ENCODE data around the gene S100A2. TPM values are rescaled to one million over a fixed set of nuclear protein-coding genes. Genes with fewer than 3 reads are reported as not detected.

Gene S100A2
- total and polyA plus RNA-seq, 3 donors from 2014 or later: 1.9 to 9.6 (median 1.9) TPM

- Histone ChIP-seq H3K4me1 (peaks cover 15% of the 10 kb centered on the region), H3K27me3 (no peaks in the 10 kb centered on the region), H3K4me3 (no peak overlapping the region), H3K27ac (peak overlapping the region in 1 of 2 donors; percentile 96), H3K9me3 (no peaks in the 10 kb centered on the region), H3K36me3 (ENCODE audit: low read depth, missing control alignments) (no peaks in the 10 kb centered on the region)
- TF ChIP-seq CTCF (IDR thresholded peaks at IDR 0.05): no peak
- TF ChIP-seq POLR2A (IDR thresholded peaks at IDR 0.05): no peak
- 81% methylated on average over 9 of the region's 9 CpGs for WGBS, 2 donors
- intact Hi-C loops (cut with DNase I; ENCODE audit: low total_unique reads): no loop called here
- DNase-seq: no peak
Measured at GRCh38 chr1:153536671-153537375, 28.8 kb downstream of the S100A2 start.

- TF ChIP-seq POLR2A (IDR thresholded peaks at IDR 0.05) (peak; percentile 11), CTCF (IDR thresholded peaks at IDR 0.05) (no peak)
- Histone ChIP-seq H3K4me1 (peaks cover 15% of the 10 kb centered on the region), H3K27me3 (no peaks in the 10 kb centered on the region), H3K9me3 (no peaks in the 10 kb centered on the region), H3K4me3 (peak overlapping the region; percentile 70 to 79), H3K27ac (peak overlapping the region; percentile 95 to 96), H3K36me3 (ENCODE audit: low read depth, missing control alignments) (no peaks in the 10 kb centered on the region)
- DNase-seq: peak; percentile 72
- intact Hi-C loops (cut with DNase I; ENCODE audit: low total_unique reads): no loop called here
- WGBS, 2 donors: 1 to 3% methylated on average over 22 to 34 of the region's 38 CpGs
Measured at GRCh38 chr1:153536012-153536670, 29.5 kb downstream of the S100A2 start.

GRCh38 chr1:153535242-153536011, 30.2 kb downstream of the S100A2 start, which contains the start of gene S100A6:
Gene S100A6, minus strand, starts transcription at chr1:153535991. Its CDS starts 652 bp downstream, at chr1:153535339.
- peak; percentile 55 for DNase-seq
- peak within 1 kb of the TSS; percentile 70 to 79 for H3K4me3 ChIP-seq
- WGBS, 2 donors: 18 to 24% methylated on average over 11 to 18 of the region's 18 CpGs
- peak within 1 kb of the TSS; percentile 95 to 96 for H3K27ac ChIP-seq
- no peak for TF ChIP-seq CTCF (IDR thresholded peaks at IDR 0.05)
- no peak for TF ChIP-seq POLR2A (IDR thresholded peaks at IDR 0.05)
- intact Hi-C loops (cut with DNase I; ENCODE audit: low total_unique reads): no loop called here
- no peaks in the 10 kb centered on the region for H3K9me3 ChIP-seq
- H3K4me1 ChIP-seq: peaks cover 15% of the 10 kb centered on the region
- H3K27me3 ChIP-seq: no peaks in the 10 kb centered on the region
- H3K36me3 ChIP-seq (ENCODE audit: low read depth, missing control alignments): no peaks in the 10 kb centered on the region

- Histone ChIP-seq H3K27ac (peak overlapping the region; percentile 95 to 96), H3K4me1 (peaks cover 15% of the 10 kb centered on the region)
Measured at GRCh38 chr1:153534925-153535241, 30.8 kb downstream of the S100A2 start.

More at GRCh38 chr1:153534925-153535241, 30.8 kb downstream of the S100A2 start:
- Histone ChIP-seq H3K36me3 (ENCODE audit: low read depth, missing control alignments) (no peaks in the 10 kb centered on the region), H3K9me3 (no peaks in the 10 kb centered on the region), H3K4me3 (peak overlapping the region; percentile 70 to 79), H3K27me3 (no peaks in the 10 kb centered on the region)
- whole genome bisulfite sequencing, 2 donors: 88 to 92% methylated on average over 3 of the region's 3 CpGs
- TF ChIP-seq CTCF (IDR thresholded peaks at IDR 0.05) (no peak), POLR2A (IDR thresholded peaks at IDR 0.05) (no peak)
- DNase-seq: no peak
- intact Hi-C loops (cut with DNase I; ENCODE audit: low total_unique reads): loop anchor here (5.0 kb wide), 1 partner anchor 32 kb away; the partner anchor contains the start of gene S100A2

Data from testis (tissue), 3 donors.